ENCODE measurements around the gene ZDHHC14. TPM values are rescaled to one million over a fixed set of nuclear protein-coding genes. Genes with fewer than 3 reads are reported as not detected.
"Not testable (repeated sequence)": the region's sequence is repeated elsewhere in the genome, so short reads cannot be mapped to it uniquely, and the experiment has no call there.

Gene ZDHHC14
- total RNA-seq, 1 donor = 4.3 TPM

- DNase-seq (ENCODE audit: low read depth) = no peak
- H3K4me3 ChIP-seq (ENCODE audit: low read depth, low read length) = no peak overlapping the region
- no peak for TF ChIP-seq CTCF (IDR thresholded peaks at IDR 0.05; ENCODE audit: insufficient read depth, low read depth, low read length)
Observed at GRCh38 chr6:157574851-157575424, 193.9 kb downstream of the ZDHHC14 start.

DNA sequence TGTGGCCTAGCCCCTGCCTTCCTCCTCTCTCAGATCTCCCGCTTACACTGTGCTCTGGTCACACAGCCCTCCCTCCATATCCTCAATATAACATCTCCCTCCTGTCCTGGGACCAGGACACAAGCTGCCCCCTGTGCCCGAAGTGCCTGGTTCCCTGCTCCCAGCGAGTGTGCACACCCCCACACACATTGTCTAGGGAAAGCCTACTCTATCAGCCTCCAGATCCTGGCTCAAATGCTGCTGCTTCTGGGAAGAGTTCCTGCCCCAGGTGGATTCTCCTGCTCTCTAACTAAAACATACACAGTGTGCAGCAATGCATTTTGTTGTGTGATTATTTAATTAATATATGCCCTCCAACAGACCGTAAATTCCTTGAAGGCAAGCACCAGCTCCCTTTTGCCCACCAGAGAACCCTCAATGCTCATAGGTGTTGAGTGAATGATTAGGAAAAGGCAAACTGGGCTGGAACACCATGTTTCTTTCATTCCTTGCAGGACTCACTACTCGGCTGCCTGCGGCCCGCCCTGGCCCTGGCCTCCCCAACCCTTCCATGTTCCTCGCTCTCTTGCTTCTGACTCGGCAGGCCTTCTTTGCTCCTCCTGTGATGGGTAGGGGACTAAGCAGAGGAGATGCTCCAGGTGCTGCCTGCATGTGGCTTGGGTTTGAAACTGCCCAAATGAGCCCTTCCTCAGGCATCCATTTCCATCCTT is 194.6 kb downstream of the ZDHHC14 start:
- DNase-seq (ENCODE audit: low read depth) = no peak
- no peak for TF ChIP-seq CTCF (IDR thresholded peaks at IDR 0.05; ENCODE audit: insufficient read depth, low read depth, low read length)
- H3K4me3 ChIP-seq (ENCODE audit: low read depth, low read length) = no peak overlapping the region

DNA sequence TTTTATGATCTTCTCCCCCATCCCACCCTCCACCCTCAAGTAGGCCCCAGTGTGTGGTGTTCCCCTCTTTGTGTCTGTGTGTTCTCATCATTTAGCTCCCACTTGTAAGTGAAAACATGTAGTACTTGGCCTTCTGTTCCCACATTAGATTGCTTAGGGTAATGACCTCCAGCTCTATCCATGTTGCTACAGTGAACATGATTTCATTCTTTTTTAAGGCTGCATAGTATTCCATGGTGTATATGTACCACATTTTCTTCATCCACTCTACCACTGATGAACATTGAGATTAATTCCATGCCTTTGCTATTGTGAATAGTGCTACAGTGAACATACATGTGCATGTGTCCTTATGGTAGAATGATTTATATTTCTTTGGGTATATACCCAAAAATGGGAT is 196.0 kb downstream of the ZDHHC14 start:
- DNase-seq (ENCODE audit: low read depth); H3K4me3 ChIP-seq (ENCODE audit: low read depth, low read length): not testable (repeated sequence)

- H3K4me3 ChIP-seq (ENCODE audit: low read depth, low read length); DNase-seq (ENCODE audit: low read depth): not testable (repeated sequence)
Observed at GRCh38 chr6:157578527-157578926, 197.5 kb downstream of the ZDHHC14 start.

GRCh38 chr6:157579467-157580031 is 198.6 kb downstream of the ZDHHC14 start:
- no peak for TF ChIP-seq CTCF (IDR thresholded peaks at IDR 0.05; ENCODE audit: insufficient read depth, low read depth, low read length)
- H3K4me3 ChIP-seq (ENCODE audit: low read depth, low read length) = no peak overlapping the region
- peak; percentile 11 for DNase-seq (ENCODE audit: low read depth)

GRCh38 chr6:157584036-157584435 is 203.0 kb downstream of the ZDHHC14 start:
- no peak for DNase-seq (ENCODE audit: low read depth)
- TF ChIP-seq CTCF (IDR thresholded peaks at IDR 0.05; ENCODE audit: insufficient read depth, low read depth, low read length) = no peak
- no peak overlapping the region for H3K4me3 ChIP-seq (ENCODE audit: low read depth, low read length)

- DNase-seq (ENCODE audit: low read depth) = no peak
- no peak overlapping the region for H3K4me3 ChIP-seq (ENCODE audit: low read depth, low read length)
- TF ChIP-seq CTCF (IDR thresholded peaks at IDR 0.05; ENCODE audit: insufficient read depth, low read depth, low read length) = no peak
Observed at GRCh38 chr6:157585274-157586087, 204.5 kb downstream of the ZDHHC14 start.
